NB4 (cell line): ENCODE data around the gene PLEKHG7.

Experiments used
- CTCF ChIP-seq: IDR thresholded peaks from one replicate; pipeline ENCODE4 v1.5.1; 2012; ENCODE audit warnings: low read depth, low read length
- MAX ChIP-seq: IDR thresholded peaks from 2 replicates; pipeline ENCODE4 v1.6.1; 2011; ENCODE audit warnings: low read depth, low read length
- MYC ChIP-seq: IDR thresholded peaks from 2 replicates; pipeline ENCODE4 v1.6.1; 2011; ENCODE audit warnings: low read depth, low read length

- TF ChIP-seq MAX: no peak
- no peak for TF ChIP-seq CTCF
- peak; percentile 21; the same call in 1 of the 2 replicates for TF ChIP-seq MYC
Measured at GRCh38 chr12:92769124-92769901, 66.5 kb downstream of the PLEKHG7 start.
